Lung (tissue), 12 donors: Measurements from ENCODE around the gene WWC2. TPM values are rescaled to one million over a fixed set of nuclear protein-coding genes. Genes with fewer than 3 reads are reported as not detected.

ENCODE experiments used
- ATAC-seq: fragments of 200-7000 bp; cut with Tn5 transposase; one replicate; pipeline ENCODE4 v1.9.1; 2020; ENCODE audit warnings: moderate number of reproducible peaks; ENCODE audit not compliant: insufficient read depth, low FRiP score
- DNase-seq, 3 donors: peaks; one replicate each; pipeline ENCODE4 v3.0.0-alpha.2; 2013 to 2017
- H3K27ac ChIP-seq, 2 donors: one replicate each; pipeline ENCODE4 v1.5.1; 2013; ENCODE audit warnings: mild to moderate bottlenecking in 2 of 2, moderate library complexity in 2 of 2, control low read depth in 1 of 2, inconsistent platforms in 1 of 2, low read depth in 1 of 2, low read length in 1 of 2
- H3K27me3 ChIP-seq, 3 donors: one replicate each; pipeline ENCODE4 v1.5.1; 2013; ENCODE audit warnings: low read length in 2 of 3; ENCODE audit not compliant: control insufficient read depth in 3 of 3, insufficient read depth in 3 of 3
- H3K36me3 ChIP-seq, 4 donors: one replicate each; pipeline ENCODE4 v1.5.1; 2013; ENCODE audit warnings: low read length in 4 of 4, mild to moderate bottlenecking in 1 of 4, moderate library complexity in 1 of 4; ENCODE audit not compliant: control insufficient read depth in 4 of 4, insufficient read depth in 4 of 4
- H3K4me1 ChIP-seq, 5 donors: one replicate each; pipeline ENCODE4 v1.5.1; 2013; ENCODE audit warnings: low read length in 5 of 5, mild to moderate bottlenecking in 2 of 5, moderate library complexity in 1 of 5; ENCODE audit not compliant: control insufficient read depth in 5 of 5, insufficient read depth in 5 of 5
- H3K4me3 ChIP-seq: one replicate; pipeline ENCODE4 v1.5.1; 2013; ENCODE audit warnings: mild to moderate bottlenecking, control low read depth, moderate library complexity
- H3K9ac ChIP-seq, 2 donors: one replicate each; pipeline ENCODE4 v1.5.1; 2013; ENCODE audit warnings: low read length in 2 of 2, control low read depth in 1 of 2; ENCODE audit not compliant: insufficient read depth in 1 of 2
- H3K9me3 ChIP-seq, 4 donors: one replicate each; pipeline ENCODE4 v1.5.1; 2013; ENCODE audit warnings: low read length in 3 of 4, mild to moderate bottlenecking in 1 of 4, moderate library complexity in 1 of 4; ENCODE audit not compliant: control insufficient read depth in 4 of 4, insufficient read depth in 3 of 4
- CTCF ChIP-seq: IDR thresholded peaks from 2 replicates; pipeline ENCODE4 v1.5.1; 2012; ENCODE audit warnings: mild to moderate bottlenecking; ENCODE audit errors: control extremely low read depth, extremely low read depth
- WGBS, 2 donors: extraction: QIAGEN DNeasy Blood & Tissue Kit; methylation state at CpG; one replicate each; pipeline ENCODE4 v1.1.7; 2013; 5-methylcytosine and 5-hydroxymethylcytosine counted together
- polyA plus RNA-seq, 2 donors: library from polyadenylated mRNA; stranded (reverse); fragments of 200-250 nt; gene quantifications; one replicate each; pipeline ENCODE4 v1.2.1, GENCODE V29; 2013
- total RNA-seq, 2 donors: library from RNA; depleted of rRNA in 1 of 2; stranded (reverse); fragments of >200 nt in 1 of 2; gene quantifications; one replicate each; pipeline ENCODE4 v1.2.1, GENCODE V29; 2014 to 2021
- donor health status: control.
- donor health status: control.
- donor health status: Bipolar disorder and iron deficiency.
- donor health status: healthy.
- donor health status: DM: yes; HTN: yes; CAD: no.

Gene WWC2
- total and polyA plus RNA-seq, 4 donors, result 15.6 to 124 (median 45.2) TPM

- H3K27me3 ChIP-seq, result no peaks in the 10 kb centered on the region
- no peak for TF ChIP-seq CTCF
- H3K27ac ChIP-seq, result no peak overlapping the region
- ATAC-seq (no peak), DNase-seq (no peak)
- no peak overlapping the region for H3K9ac ChIP-seq
- no peaks in the 10 kb centered on the region for H3K4me1 ChIP-seq
- H3K4me3 ChIP-seq, result no peak overlapping the region
- H3K36me3 ChIP-seq, result peaks cover 2 to 24% (median 19%) of the 10 kb centered on the region in 4 donors
- WGBS, 2 donors, result 38 to 90% methylated on average over 1 of the region's 1 CpG
- peaks cover 0 to 19% (median 7%) of the 10 kb centered on the region in 4 donors for H3K9me3 ChIP-seq
Measured at GRCh38 chr4:183276106-183276505, 177.0 kb downstream of the WWC2 start.

- H3K36me3 ChIP-seq, result peaks cover 19 to 45% (median 36%) of the 10 kb centered on the region in 4 donors
Measured at GRCh38 chr4:183284258-183284785, 185.3 kb downstream of the WWC2 start.

GRCh38 chr4:183284965-183285364 lies 185.9 kb downstream of the WWC2 start:
- Histone ChIP-seq H3K9ac (no peak overlapping the region), H3K27me3 (no peaks in the 10 kb centered on the region), H3K9me3 (no peaks in the 10 kb centered on the region), H3K4me3 (no peak overlapping the region), H3K4me1 (peaks cover 0 to 9% (median 2%) of the 10 kb centered on the region in 5 donors), H3K27ac (no peak overlapping the region), H3K36me3 (peaks cover 23 to 49% (median 37%) of the 10 kb centered on the region in 4 donors)
- 78 to 91% methylated on average over 4 of the region's 4 CpGs for WGBS, 2 donors
- ATAC-seq, result no peak
- DNase-seq, result peak in 2 of 3 donors; percentile 40 to 62
- TF ChIP-seq CTCF, result no peak

More at GRCh38 chr4:183284258-183284785, 185.3 kb downstream of the WWC2 start:
- TF ChIP-seq CTCF, result no peak
- H3K9ac ChIP-seq, result no peak overlapping the region
- H3K4me3 ChIP-seq, result no peak overlapping the region
- no peak overlapping the region for H3K27ac ChIP-seq
- peak in 1 of 3 donors; percentile 10 for DNase-seq
- 89 to 90% methylated on average over 12 of the region's 12 CpGs for WGBS, 2 donors
- no peaks in the 10 kb centered on the region for H3K27me3 ChIP-seq
- H3K9me3 ChIP-seq, result no peaks in the 10 kb centered on the region
- peaks cover 0 to 9% (median 2%) of the 10 kb centered on the region in 5 donors for H3K4me1 ChIP-seq
- ATAC-seq, result no peak

- Histone ChIP-seq H3K4me3 (no peak overlapping the region), H3K9me3 (no peaks in the 10 kb centered on the region), H3K27me3 (no peaks in the 10 kb centered on the region), H3K27ac (no peak overlapping the region), H3K9ac (no peak overlapping the region), H3K36me3 (peaks cover 23 to 53% (median 37%) of the 10 kb centered on the region in 4 donors), H3K4me1 (peaks cover 0 to 9% (median 2%) of the 10 kb centered on the region in 5 donors)
- TF ChIP-seq CTCF, result no peak
- 94% methylated on average over 7 of the region's 7 CpGs for WGBS, 2 donors
- ATAC-seq (no peak), DNase-seq (no peak)
Measured at GRCh38 chr4:183285886-183286285, 186.8 kb downstream of the WWC2 start.
